SK-N-SH treated with all-trans-retinoic acid at 6 μM for 48 hours (cell line): ENCODE results near the gene CCDC32.

Experiments used
- CSDC2 ChIP-seq: fragments of 250-450 bp; sonication (Bioruptor Pico); IDR thresholded peaks from 2 replicates; pipeline ENCODE4 v1.5.0; 2020; ENCODE audit warnings: mild to moderate bottlenecking, moderate library complexity
- GLIS3 ChIP-seq: fragments of 250-450 bp; sonication (Bioruptor Pico); IDR thresholded peaks from 2 replicates; pipeline ENCODE4 v1.5.0; 2020; ENCODE audit warnings: mild to moderate bottlenecking, moderate library complexity
- OSR1 ChIP-seq: fragments of 250-450 bp; sonication (Bioruptor Pico); IDR thresholded peaks from 2 replicates; pipeline ENCODE4 v1.8.0; 2022; ENCODE audit warnings: moderate library complexity, mild to moderate bottlenecking, inconsistent platforms
- PPARA ChIP-seq: fragments of 250-450 bp; sonication (Bioruptor Pico); IDR thresholded peaks from 2 replicates; pipeline ENCODE4 v1.5.0; 2020; ENCODE audit warnings: mild to moderate bottlenecking, borderline replicate concordance
- RARB ChIP-seq: fragments of 250-450 bp; sonication (Bioruptor Pico); IDR thresholded peaks from 2 replicates; pipeline ENCODE4 v1.8.0; 2021; ENCODE audit warnings: mild to moderate bottlenecking, moderate library complexity
- TCF4 ChIP-seq: fragments of 250-450 bp; sonication (Bioruptor Pico); IDR thresholded peaks from 2 replicates; pipeline ENCODE4 v1.8.0; 2021; ENCODE audit warnings: mild to moderate bottlenecking, moderate library complexity, borderline replicate concordance
- TOX ChIP-seq: fragments of 250-450 bp; sonication (Bioruptor Pico); IDR thresholded peaks from 2 replicates; pipeline ENCODE4 v1.8.0; 2021; ENCODE audit warnings: mild to moderate bottlenecking, moderate library complexity, borderline replicate concordance
- ZNF8 ChIP-seq: fragments of 450-650 bp; formaldehyde crosslinking; IDR thresholded peaks from 2 replicates; pipeline ENCODE4 v1.5.0; 2020; ENCODE audit warnings: mild to moderate bottlenecking, moderate library complexity
- TF ChIP-seq, protein P1 (sequence below): fragments of 250-450 bp; sonication (Bioruptor Pico); IDR thresholded peaks from 2 replicates; pipeline ENCODE4 v1.8.0; 2021; ENCODE audit warnings: low read depth, mild to moderate bottlenecking, moderate library complexity, borderline replicate concordance
- TF ChIP-seq, protein P2 (sequence below): fragments of 250-450 bp; sonication (Bioruptor Pico); IDR thresholded peaks from 2 replicates; pipeline ENCODE4 v1.5.1; 2020; ENCODE audit warnings: low read depth, mild to moderate bottlenecking, moderate library complexity

DNA sequence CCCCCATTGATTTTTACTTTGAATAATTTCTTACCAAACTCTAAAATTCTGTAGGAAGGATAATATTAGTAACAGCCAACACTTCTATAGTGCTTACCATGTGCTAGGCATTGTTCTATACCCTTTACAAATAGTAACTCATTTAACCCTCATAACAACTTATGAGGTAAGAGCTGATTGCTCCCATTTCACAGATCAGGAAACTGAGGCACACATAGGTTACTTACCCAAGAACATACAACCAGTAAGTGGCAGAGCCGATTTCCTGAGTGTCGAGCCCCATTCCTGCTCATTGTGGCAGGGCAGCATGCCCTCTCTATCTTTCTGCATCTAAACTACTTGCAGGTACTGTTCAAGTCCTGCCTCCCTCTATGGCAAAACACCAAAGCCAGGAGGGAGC lies 9.0 kb downstream of the CCDC32 start:
- TF ChIP-seq CSDC2, result no peak
- TF ChIP-seq TCF4 (CRISPR knock-in tag), result no peak
- no peak for TF ChIP-seq OSR1 (CRISPR knock-in tag)
- no peak for TF ChIP-seq PPARA (CRISPR knock-in tag)
- TF ChIP-seq, protein P1, sequence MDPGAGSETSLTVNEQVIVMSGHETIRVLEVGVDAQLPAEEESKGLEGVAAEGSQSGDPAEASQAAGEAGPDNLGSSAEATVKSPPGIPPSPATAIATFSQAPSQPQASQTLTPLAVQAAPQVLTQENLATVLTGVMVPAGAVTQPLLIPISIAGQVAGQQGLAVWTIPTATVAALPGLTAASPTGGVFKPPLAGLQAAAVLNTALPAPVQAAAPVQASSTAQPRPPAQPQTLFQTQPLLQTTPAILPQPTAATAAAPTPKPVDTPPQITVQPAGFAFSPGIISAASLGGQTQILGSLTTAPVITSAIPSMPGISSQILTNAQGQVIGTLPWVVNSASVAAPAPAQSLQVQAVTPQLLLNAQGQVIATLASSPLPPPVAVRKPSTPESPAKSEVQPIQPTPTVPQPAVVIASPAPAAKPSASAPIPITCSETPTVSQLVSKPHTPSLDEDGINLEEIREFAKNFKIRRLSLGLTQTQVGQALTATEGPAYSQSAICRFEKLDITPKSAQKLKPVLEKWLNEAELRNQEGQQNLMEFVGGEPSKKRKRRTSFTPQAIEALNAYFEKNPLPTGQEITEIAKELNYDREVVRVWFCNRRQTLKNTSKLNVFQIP (CRISPR knock-in tag), result no peak
- no peak for TF ChIP-seq ZNF8
- TF ChIP-seq, protein P2, sequence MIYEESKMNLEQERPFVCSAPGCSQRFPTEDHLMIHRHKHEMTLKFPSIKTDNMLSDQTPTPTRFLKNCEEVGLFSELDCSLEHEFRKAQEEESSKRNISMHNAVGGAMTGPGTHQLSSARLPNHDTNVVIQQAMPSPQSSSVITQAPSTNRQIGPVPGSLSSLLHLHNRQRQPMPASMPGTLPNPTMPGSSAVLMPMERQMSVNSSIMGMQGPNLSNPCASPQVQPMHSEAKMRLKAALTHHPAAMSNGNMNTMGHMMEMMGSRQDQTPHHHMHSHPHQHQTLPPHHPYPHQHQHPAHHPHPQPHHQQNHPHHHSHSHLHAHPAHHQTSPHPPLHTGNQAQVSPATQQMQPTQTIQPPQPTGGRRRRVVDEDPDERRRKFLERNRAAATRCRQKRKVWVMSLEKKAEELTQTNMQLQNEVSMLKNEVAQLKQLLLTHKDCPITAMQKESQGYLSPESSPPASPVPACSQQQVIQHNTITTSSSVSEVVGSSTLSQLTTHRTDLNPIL, result no peak
- TF ChIP-seq RARB (CRISPR knock-in tag), result no peak
- no peak for TF ChIP-seq TOX (CRISPR knock-in tag)
- TF ChIP-seq GLIS3 (CRISPR knock-in tag), result no peak
